SK-N-MC (cell line): ENCODE measurements around the gene OSTN.

Experiments
- DNase-seq: peaks from one replicate; pipeline ENCODE4 v3.0.0-alpha.2; 2011; ENCODE audit warnings: low read depth, low spot score
- H3K27ac ChIP-seq: fragments of 200-600 bp; sonication (generic); 2 replicates; pipeline ENCODE4 v1.5.1; 2016; ENCODE audit warnings: mixed run types
- H3K36me3 ChIP-seq: fragments of 200-600 bp; sonication (generic); 2 replicates; pipeline ENCODE4 v1.6.1; 2017; ENCODE audit warnings: antibody characterized with exemption, low read length, mixed read lengths; ENCODE audit not compliant: insufficient read depth
- H3K4me3 ChIP-seq: fragments of 200-600 bp; sonication (generic); 2 replicates; pipeline ENCODE4 v1.5.1; 2016
- H3K9ac ChIP-seq: fragments of 200-600 bp; sonication (generic); 2 replicates; pipeline ENCODE4 v1.8.0; 2017; ENCODE audit warnings: mixed run types, mixed read lengths; ENCODE audit not compliant: insufficient read length
- H3K9me3 ChIP-seq: fragments of 200-600 bp; sonication (generic); 2 replicates; pipeline ENCODE4 v1.6.1; 2017; ENCODE audit warnings: low read depth, mild to moderate bottlenecking, antibody characterized with exemption, low read length, moderate library complexity, mixed read lengths
- EZH2 ChIP-seq: fragments of 200-600 bp; sonication (generic); IDR thresholded peaks from one replicate; pipeline ENCODE4 v1.6.1; 2017; ENCODE audit warnings: antibody characterized with exemption
- FOXP2 ChIP-seq: optimal IDR thresholded peaks from 2 replicates; pipeline ENCODE3; 2011; ENCODE audit warnings: mild to moderate bottlenecking, moderate library complexity; ENCODE audit not compliant: insufficient read depth; ENCODE audit errors: extremely low read length, control extremely low read depth
- POLR2AphosphoS5 ChIP-seq: IDR thresholded peaks from 2 replicates; pipeline ENCODE4 v1.6.1; 2012; ENCODE audit warnings: mild to moderate bottlenecking, low read depth, low read length, borderline replicate concordance

The OSTN gene

DNA sequence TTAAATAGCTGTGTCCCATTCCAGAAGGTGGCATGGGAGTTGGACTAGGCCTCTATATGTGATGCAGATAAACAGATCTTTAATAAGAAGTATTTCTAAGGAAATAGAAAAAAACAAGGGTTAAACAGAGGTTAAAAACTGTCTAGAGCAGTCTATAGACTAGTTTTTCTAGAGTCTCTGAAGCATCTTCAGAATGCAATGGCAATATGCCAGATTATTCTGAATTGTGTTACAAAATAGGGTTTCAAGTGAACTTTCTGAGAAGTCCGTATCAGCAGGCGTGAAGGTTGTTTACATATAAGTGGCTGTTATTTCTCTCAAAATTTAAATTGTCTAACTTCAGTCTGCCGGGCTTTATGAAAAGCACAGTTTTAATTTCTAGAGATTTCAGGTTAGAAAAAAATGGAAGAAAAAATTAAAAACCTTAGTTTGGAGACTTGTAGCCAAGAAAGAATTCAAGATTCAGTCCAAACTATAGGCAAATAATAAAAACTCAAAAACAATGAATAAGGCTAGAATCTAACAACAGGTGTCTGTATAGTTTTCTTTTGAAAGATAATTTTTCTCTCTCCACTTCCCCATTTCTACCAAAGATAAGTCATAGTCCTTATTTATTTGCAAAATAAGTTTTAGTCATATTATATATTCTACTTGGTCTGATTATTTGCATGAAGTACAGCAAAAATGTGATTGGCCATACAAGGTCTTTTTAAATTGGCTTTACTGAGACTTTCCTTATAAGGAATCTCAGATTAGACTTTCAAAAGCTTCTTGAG, 55.2 kb downstream of the OSTN start:
- no peaks in the 10 kb centered on the region for H3K9me3 ChIP-seq
- TF ChIP-seq EZH2 (no peak), FOXP2 (no peak), POLR2AphosphoS5 (no peak)
- H3K36me3 ChIP-seq: no peaks in the 10 kb centered on the region
- no peak overlapping the region for H3K4me3 ChIP-seq
- H3K27ac ChIP-seq: no peak overlapping the region
- DNase-seq: no peak
- no peak overlapping the region for H3K9ac ChIP-seq

- no peak for TF ChIP-seq POLR2AphosphoS5
- TF ChIP-seq EZH2: no peak
- no peak for TF ChIP-seq FOXP2
- no peak for DNase-seq
- Histone ChIP-seq H3K9ac (no peak overlapping the region), H3K9me3 (no peaks in the 10 kb centered on the region), H3K27ac (no peak overlapping the region), H3K4me3 (no peak overlapping the region), H3K36me3 (no peaks in the 10 kb centered on the region)
Measured at GRCh38 chr3:191255156-191255555, 56.1 kb downstream of the OSTN start.

DNA sequence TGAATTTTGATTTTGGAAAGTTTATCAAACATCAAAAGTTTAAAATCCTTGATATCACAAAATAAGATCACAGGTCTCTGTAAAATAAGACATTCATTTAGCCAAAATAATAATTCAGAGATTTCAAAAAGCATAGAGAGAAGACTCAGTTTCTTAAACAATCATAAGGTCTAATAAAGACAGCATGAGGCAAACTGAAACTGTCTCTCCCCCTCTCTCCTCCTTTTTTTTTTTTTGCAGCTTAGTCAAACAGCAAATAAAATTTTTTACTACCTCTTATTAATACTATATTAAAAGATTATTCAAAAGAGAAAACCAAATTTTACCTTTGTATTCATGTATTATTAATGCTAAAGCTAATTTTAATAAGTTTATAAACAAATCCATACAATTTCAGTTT, 57.4 kb downstream of the OSTN start:
- Histone ChIP-seq H3K36me3 (no peaks in the 10 kb centered on the region), H3K4me3 (no peak overlapping the region), H3K9ac (no peak overlapping the region), H3K9me3 (no peaks in the 10 kb centered on the region), H3K27ac (no peak overlapping the region)
- DNase-seq: no peak
- no peak for TF ChIP-seq EZH2
- no peak for TF ChIP-seq FOXP2
- TF ChIP-seq POLR2AphosphoS5: no peak

DNA sequence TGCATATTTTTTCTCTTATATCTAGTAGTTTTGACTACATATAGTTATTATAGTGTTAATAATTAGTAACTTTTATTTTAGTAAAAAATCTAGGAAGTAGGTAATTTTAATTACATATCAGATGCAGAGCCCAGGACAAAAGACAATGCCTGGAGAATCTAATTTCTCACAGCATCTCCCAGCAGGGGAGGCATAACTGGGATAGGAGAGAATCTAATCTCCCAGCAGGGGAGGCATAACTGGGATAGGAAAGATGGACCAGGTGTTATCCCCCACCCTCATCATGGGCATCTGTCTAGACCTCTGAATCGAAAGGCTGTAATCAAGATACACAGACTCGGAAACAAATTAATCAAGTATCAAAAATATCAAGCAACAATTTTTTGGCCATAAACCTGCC, 58.2 kb downstream of the OSTN start:
- Histone ChIP-seq H3K9ac (no peak overlapping the region), H3K4me3 (no peak overlapping the region), H3K36me3 (no peaks in the 10 kb centered on the region), H3K9me3 (no peaks in the 10 kb centered on the region), H3K27ac (no peak overlapping the region)
- TF ChIP-seq FOXP2 (no peak), EZH2 (no peak), POLR2AphosphoS5 (no peak)
- no peak for DNase-seq

DNA sequence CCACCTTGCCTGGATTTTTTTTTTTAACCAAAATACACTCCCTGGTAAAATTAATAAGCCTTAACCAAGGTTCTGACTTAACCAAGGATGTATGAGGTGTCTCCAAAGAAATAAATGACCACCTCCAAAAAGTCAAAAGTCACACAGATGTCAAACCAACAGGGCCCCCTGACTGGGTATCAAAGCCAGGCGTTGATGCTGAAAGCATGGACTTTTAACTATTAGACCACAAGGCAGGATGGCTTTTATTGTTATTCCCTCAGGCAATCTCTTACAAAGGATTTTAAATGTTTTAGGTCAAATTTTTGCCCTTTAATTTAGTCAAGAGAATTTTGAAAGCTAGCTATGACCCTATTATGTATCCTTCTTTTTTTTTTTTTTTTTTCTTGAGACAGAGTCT, 60.4 kb downstream of the OSTN start:
- no peak for DNase-seq
- H3K9me3 ChIP-seq: no peaks in the 10 kb centered on the region
- TF ChIP-seq FOXP2 (no peak), EZH2 (no peak), POLR2AphosphoS5 (no peak)
- no peak overlapping the region for H3K9ac ChIP-seq
- no peak overlapping the region for H3K27ac ChIP-seq
- H3K36me3 ChIP-seq: no peaks in the 10 kb centered on the region
- no peak overlapping the region for H3K4me3 ChIP-seq

- no peak for DNase-seq
- H3K4me3 ChIP-seq: no peak overlapping the region
- no peaks in the 10 kb centered on the region for H3K9me3 ChIP-seq
- TF ChIP-seq FOXP2 (no peak), POLR2AphosphoS5 (no peak), EZH2 (no peak)
- H3K27ac ChIP-seq: no peak overlapping the region
- no peak overlapping the region for H3K9ac ChIP-seq
- H3K36me3 ChIP-seq: no peaks in the 10 kb centered on the region
Measured at GRCh38 chr3:191260431-191261303, 61.6 kb downstream of the OSTN start.

- no peak for DNase-seq
- Histone ChIP-seq H3K4me3 (no peak overlapping the region), H3K9ac (no peak overlapping the region), H3K27ac (no peak overlapping the region), H3K36me3 (no peaks in the 10 kb centered on the region), H3K9me3 (no peaks in the 10 kb centered on the region)
- no peak for TF ChIP-seq EZH2
- no peak for TF ChIP-seq FOXP2
- TF ChIP-seq POLR2AphosphoS5: no peak
Measured at GRCh38 chr3:191261304-191261638, 62.2 kb downstream of the OSTN start.

DNA sequence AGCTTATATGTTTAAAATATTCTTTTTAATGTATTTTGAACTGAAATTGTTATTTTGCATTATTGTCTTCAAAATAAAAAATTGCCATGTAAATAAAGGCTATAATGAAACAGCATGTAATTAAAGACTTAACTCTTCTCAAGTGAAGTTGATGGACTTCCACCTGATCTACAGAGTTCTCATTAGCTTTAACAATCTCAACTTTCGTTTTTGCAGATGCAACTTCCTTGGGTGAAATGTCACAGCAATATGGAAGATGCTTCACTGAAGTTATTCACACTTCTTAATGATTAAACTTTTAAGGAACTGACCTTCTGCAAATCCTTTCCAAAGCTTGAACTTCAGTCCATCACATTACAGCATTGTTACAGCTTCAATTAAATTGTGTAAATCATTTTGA, 63.6 kb downstream of the OSTN start:
- Histone ChIP-seq H3K27ac (no peak overlapping the region), H3K9ac (no peak overlapping the region), H3K4me3 (no peak overlapping the region), H3K36me3 (no peaks in the 10 kb centered on the region), H3K9me3 (no peaks in the 10 kb centered on the region)
- TF ChIP-seq FOXP2 (no peak), POLR2AphosphoS5 (no peak), EZH2 (no peak)
- no peak for DNase-seq

- Histone ChIP-seq H3K9me3 (no peaks in the 10 kb centered on the region), H3K9ac (no peak overlapping the region), H3K4me3 (no peak overlapping the region), H3K36me3 (no peaks in the 10 kb centered on the region), H3K27ac (no peak overlapping the region)
- no peak for TF ChIP-seq EZH2
- DNase-seq: no peak
Measured at GRCh38 chr3:191263365-191263764, 64.3 kb downstream of the OSTN start.
